EL (cell line): Measurements from ENCODE around the gene RAB44.

Experiments used
- DNase-seq: peaks from one replicate; pipeline ENCODE4 v3.0.0-alpha.2; 2016

The RAB44 gene

GRCh38 chr6:36781669-36782068 is 84.0 kb downstream of the RAB44 start:
- DNase-seq = no peak
